Liver (tissue), 9 donors: Measurements from ENCODE around the gene SPHK2. TPM values are rescaled to one million over a fixed set of nuclear protein-coding genes. Genes with fewer than 3 reads are reported as not detected.

ENCODE experiments used
- DNase-seq: peaks from one replicate; pipeline ENCODE4 v3.0.0-alpha.2; 2017; ENCODE audit warnings: low spot score
- H3K27ac ChIP-seq, 2 donors: one replicate each; pipeline ENCODE4 v1.7.0; 2013; ENCODE audit warnings: inconsistent platforms in 2 of 2, low read length in 2 of 2, control low read depth in 1 of 2, low read depth in 1 of 2, mild to moderate bottlenecking in 1 of 2
- H3K27me3 ChIP-seq, 4 donors: one replicate each; pipeline versions ENCODE4 v1.6.1 to v1.7.0; 2013; ENCODE audit warnings: low read length in 3 of 4, inconsistent platforms in 1 of 4, mild to moderate bottlenecking in 1 of 4, moderate library complexity in 1 of 4; ENCODE audit not compliant: control insufficient read depth in 4 of 4, insufficient read depth in 4 of 4
- H3K36me3 ChIP-seq, 4 donors: one replicate each; pipeline versions ENCODE4 v1.6.1 to v1.7.0; 2013; ENCODE audit warnings: low read length in 3 of 4, mild to moderate bottlenecking in 3 of 4, low read depth in 1 of 4, moderate library complexity in 1 of 4; ENCODE audit not compliant: control insufficient read depth in 4 of 4, insufficient read depth in 3 of 4
- H3K4me1 ChIP-seq, 4 donors: one replicate each; pipeline versions ENCODE4 v1.6.1 to v1.7.0; 2013; ENCODE audit warnings: low read length in 3 of 4, mild to moderate bottlenecking in 3 of 4, moderate library complexity in 1 of 4; ENCODE audit not compliant: control insufficient read depth in 4 of 4, insufficient read depth in 4 of 4
- H3K4me3 ChIP-seq, 3 donors: one replicate each; pipeline versions ENCODE4 v1.6.1 to v1.7.0; 2013; ENCODE audit warnings: low read length in 3 of 3, control low read depth in 1 of 3, low read depth in 1 of 3, mild to moderate bottlenecking in 1 of 3
- H3K9ac ChIP-seq, 2 donors: one replicate each; pipeline ENCODE4 v1.7.0; 2013; ENCODE audit warnings: low read length in 2 of 2, mild to moderate bottlenecking in 2 of 2, moderate library complexity in 2 of 2, control low read depth in 1 of 2, low read depth in 1 of 2
- H3K9me3 ChIP-seq, 4 donors: one replicate each; pipeline versions ENCODE4 v1.6.1 to v1.7.0; 2013; ENCODE audit warnings: low read length in 3 of 4; ENCODE audit not compliant: control insufficient read depth in 4 of 4
- ATF3 ChIP-seq: IDR thresholded peaks from 2 replicates; pipeline ENCODE4 v1.6.1; 2016; ENCODE audit warnings: antibody characterized with exemption
- CTCF ChIP-seq: fragments of 150-350 bp; IDR thresholded peaks from 2 replicates; pipeline ENCODE4 v1.5.1; 2017; ENCODE audit warnings: improper control_type of control experiment, low read depth, low read length; ENCODE audit not compliant: missing input control
- EGR1 ChIP-seq, 2 donors: IDR thresholded peaks; 2 replicates each; pipeline ENCODE4 v1.6.1; 2016 to 2018; ENCODE audit warnings: antibody characterized with exemption in 2 of 2, low read depth in 2 of 2
- FOXA1 ChIP-seq: IDR thresholded peaks from 2 replicates; pipeline ENCODE4 v1.6.1; 2016; ENCODE audit warnings: antibody characterized with exemption
- FOXA2 ChIP-seq: IDR thresholded peaks from 2 replicates; pipeline ENCODE4 v1.6.1; 2016; ENCODE audit warnings: antibody characterized with exemption
- HNF4A ChIP-seq, 2 donors: conservative IDR thresholded peaks; 2 replicates each; pipeline ENCODE4 v1.6.1; 2016; ENCODE audit warnings: antibody characterized with exemption in 2 of 2, mild to moderate bottlenecking in 2 of 2
- HNF4G ChIP-seq: IDR thresholded peaks from 2 replicates; pipeline ENCODE4 v1.6.1; 2016; ENCODE audit warnings: antibody characterized with exemption
- JUND ChIP-seq, 2 donors: IDR thresholded peaks; 2 replicates each; pipeline ENCODE4 v1.6.1; 2016; ENCODE audit warnings: antibody characterized with exemption in 2 of 2
- MAX ChIP-seq: IDR thresholded peaks from 2 replicates; pipeline ENCODE4 v1.6.1; 2016; ENCODE audit warnings: antibody characterized with exemption
- NR2F2 ChIP-seq: IDR thresholded peaks from 2 replicates; pipeline ENCODE4 v1.6.1; 2016; ENCODE audit warnings: antibody characterized with exemption
- RAD21 ChIP-seq, 2 donors: IDR thresholded peaks; 2 replicates each; pipeline ENCODE4 v1.6.1; 2016; ENCODE audit warnings: antibody characterized with exemption in 2 of 2, mild to moderate bottlenecking in 2 of 2
- REST ChIP-seq: IDR thresholded peaks from 2 replicates; pipeline ENCODE4 v1.6.1; 2016; ENCODE audit warnings: antibody characterized with exemption, mild to moderate bottlenecking
- SP1 ChIP-seq: IDR thresholded peaks from 2 replicates; pipeline ENCODE4 v1.6.1; 2018; ENCODE audit warnings: antibody characterized with exemption, mild to moderate bottlenecking
- TAF1 ChIP-seq: conservative IDR thresholded peaks from 2 replicates; pipeline ENCODE4 v1.6.1; 2016; ENCODE audit warnings: antibody characterized with exemption, mild to moderate bottlenecking
- WGBS: extraction: QIAGEN DNeasy Blood & Tissue Kit; methylation state at CpG from one replicate; pipeline ENCODE4 v1.1.7; 2013; 5-methylcytosine and 5-hydroxymethylcytosine counted together
- polyA plus RNA-seq, 2 donors: library from polyadenylated mRNA; stranded (reverse) in 1 of 2; unstranded in 1 of 2; fragments of 200-250 nt in 1 of 2; fragments of >200 nt in 1 of 2; fragmentation: Nextera tagmentation in 1 of 2; extraction: Ambion mirVana in 1 of 2; gene quantifications; one replicate each; pipeline versions ENCODE4 v1.2.1 to v1.2.3, GENCODE V29; 2013 to 2015
- total RNA-seq, 2 donors: library from RNA; depleted of rRNA; stranded (reverse); fragments of >200 nt; gene quantifications; one replicate each; pipeline ENCODE4 v1.2.3, GENCODE V29; 2014
- donor health status: healthy.
- donor health status: healthy.
- donor health status: healthy.
- donor health status: healthy.
- donor health status: healthy.

SPHK2 gene
- total and polyA plus RNA-seq, 4 donors = 9.6 to 17.3 (median 12.3) TPM

GRCh38 chr19:48603449-48603848, 15.9 kb upstream of the SPHK2 start (continued):
- TF ChIP-seq CTCF = no peak
- no peak for TF ChIP-seq TAF1
- no peak for TF ChIP-seq FOXA1
- TF ChIP-seq EGR1 (IDR thresholded peaks at IDR 0.05; ENCODE audit: low read depth in 2 of 2) = no peak
- TF ChIP-seq NR2F2 = no peak
- no peak for TF ChIP-seq HNF4G
- no peak for TF ChIP-seq JUND (IDR thresholded peaks at IDR 0.05)
- TF ChIP-seq ATF3 = no peak

- H3K4me3 ChIP-seq = no peak overlapping the region
- TF ChIP-seq TAF1 (no peak), EGR1 (IDR thresholded peaks at IDR 0.05; ENCODE audit: low read depth in 2 of 2) (no peak), RAD21 (IDR thresholded peaks at IDR 0.05) (no peak), SP1 (no peak), FOXA1 (no peak), REST (no peak), HNF4A (conservative IDR thresholded peaks at IDR 0.05) (no peak), ATF3 (no peak), NR2F2 (no peak), MAX (no peak), HNF4G (no peak), FOXA2 (no peak), CTCF (no peak)
- H3K9me3 ChIP-seq = no peaks in the 10 kb centered on the region
- no peak for DNase-seq
- H3K9ac ChIP-seq = no peak overlapping the region
- no peaks in the 10 kb centered on the region for H3K36me3 ChIP-seq
- no peaks in the 10 kb centered on the region for H3K4me1 ChIP-seq
- no peak overlapping the region for H3K27ac ChIP-seq
- H3K27me3 ChIP-seq = no peaks in the 10 kb centered on the region
- 92% methylated on average over 9 of the region's 9 CpGs for WGBS
Measured at GRCh38 chr19:48603850-48604249, 15.5 kb upstream of the SPHK2 start.
